Measurements from ENCODE around the gene SNX32.

SNX32 gene

DNA sequence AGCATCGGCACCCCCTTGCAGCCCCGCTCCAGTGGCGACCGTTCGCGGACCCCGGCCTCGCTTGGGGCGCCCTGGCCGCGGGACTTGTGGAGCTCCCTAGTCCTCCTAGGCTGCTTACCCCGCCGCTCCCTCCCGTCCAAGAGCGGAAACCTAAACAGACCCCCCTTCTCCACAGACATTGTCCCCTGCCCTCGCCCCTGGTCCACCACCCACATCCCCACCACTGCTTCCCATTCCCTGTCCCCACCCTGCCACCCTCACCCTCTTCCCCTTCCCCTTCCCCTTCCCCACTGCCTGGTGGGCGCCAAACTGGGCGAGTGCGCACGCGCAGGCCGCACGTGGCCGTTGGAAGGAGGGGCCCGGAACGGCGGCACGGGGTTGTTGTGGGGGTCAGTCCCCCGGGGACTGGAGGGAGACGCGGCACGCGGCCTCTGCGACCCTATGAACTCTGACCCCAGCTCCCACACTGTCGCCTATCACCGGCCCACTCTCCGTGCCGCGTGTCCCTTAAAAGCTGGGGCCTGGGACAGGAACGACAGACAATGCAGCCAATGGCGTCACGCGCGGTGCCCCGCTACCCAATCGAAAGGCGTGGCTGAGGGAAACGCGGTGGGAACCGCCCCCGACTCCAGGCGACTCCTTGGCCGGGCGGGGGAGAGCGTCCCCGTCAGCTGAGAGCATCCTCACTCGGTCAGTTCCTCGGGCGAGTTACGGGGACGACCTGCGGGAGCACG is at the start of gene SNX32:
Gene SNX32, plus strand, starts transcription at position 667 of the 734 bp plus-strand sequence. CDS start 103 bp downstream, outside the sequence.
- peak; percentile 93 for DNase-seq

- DNase-seq: no peak
Measured at GRCh38 chr11:65785319-65786007, 48.3 kb upstream of the SNX32 start.

DNA sequence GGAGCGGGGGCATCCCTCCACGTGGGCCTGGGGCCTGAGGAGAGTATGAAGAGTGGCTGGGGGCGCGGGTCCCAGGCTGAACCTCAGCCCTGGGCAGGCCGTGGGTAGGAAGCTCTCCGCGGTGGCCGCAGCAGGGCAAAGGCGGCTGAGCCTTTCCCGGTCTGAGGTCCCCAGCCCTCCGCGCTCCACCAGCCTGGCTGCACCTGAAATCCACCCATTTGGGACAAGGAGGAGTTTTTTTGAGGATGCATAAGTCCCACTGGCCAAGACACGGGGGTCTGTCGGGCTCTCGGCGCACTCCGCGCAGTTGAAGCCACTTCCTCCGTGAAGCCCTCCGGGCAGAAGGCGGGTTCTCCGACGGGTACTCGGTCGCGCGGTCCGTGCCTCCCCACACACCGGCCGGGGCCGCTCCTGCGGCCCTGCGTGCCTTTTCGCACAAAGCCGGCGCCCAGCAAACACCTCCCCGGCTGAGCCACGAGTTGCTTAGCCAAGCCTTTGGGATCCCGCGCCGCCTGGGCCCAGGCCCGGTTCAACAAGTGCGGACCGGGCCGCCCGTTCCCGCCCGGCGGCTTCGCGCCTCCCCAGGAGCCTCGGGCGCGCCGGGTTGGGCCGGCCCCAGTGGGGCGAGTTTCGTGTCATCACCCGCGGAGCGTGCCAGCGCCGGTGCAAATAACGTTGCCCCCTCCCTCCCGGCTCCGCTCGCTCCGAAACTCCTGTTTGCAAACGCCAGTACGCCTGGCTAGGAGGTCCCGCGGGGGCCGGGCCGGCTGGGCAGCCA is 47.6 kb upstream of the SNX32 start:
- DNase-seq: no peak

DNA sequence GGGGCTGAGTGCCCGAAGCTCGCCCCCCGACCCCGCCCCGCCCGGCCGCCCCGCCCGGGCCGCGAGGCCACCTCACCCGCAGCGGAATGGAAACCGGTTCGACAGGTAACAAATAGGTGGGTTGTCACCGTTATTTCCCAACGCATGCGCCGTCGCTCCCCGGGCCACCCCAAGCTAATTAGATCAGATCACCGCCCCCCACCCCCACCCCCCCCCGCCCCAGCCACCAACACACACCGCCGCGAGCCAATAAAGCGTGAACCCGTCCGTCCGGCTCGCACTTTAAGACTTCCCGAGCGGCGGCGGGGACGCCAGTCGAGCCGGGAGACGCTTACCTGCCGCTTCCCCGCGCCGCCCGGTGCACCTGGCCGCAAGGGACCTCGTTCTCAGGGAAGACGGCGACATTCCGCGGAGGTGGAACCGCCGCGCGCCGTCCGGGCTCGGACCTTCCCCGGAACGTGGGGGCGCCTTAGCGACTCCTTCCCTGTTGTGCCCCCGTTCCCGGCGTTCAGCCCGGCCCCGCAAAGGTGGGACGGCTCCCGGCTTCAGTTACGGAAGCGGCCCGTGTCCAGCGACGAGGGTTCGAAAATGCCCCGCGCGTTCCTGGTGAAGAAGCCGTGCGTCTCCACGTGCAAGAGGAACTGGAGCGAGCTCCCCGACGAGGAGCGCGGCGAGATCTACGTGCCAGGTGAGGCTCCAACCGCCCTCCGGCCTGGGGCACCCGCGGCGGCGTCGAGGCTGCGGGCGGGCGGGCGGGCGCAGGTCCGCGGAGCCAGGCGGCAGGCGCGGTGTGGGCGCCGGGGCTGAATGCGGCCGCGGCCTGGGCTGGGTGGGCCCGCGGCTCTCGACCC is 46.8 kb upstream of the SNX32 start, which contains the start of gene OVOL1:
Gene OVOL1, plus strand, starts transcription at position 278 of the 851 bp plus-strand sequence. Its CDS starts 311 bp downstream, at position 589.
- no peak for DNase-seq

- DNase-seq: no peak
Measured at GRCh38 chr11:65787649-65788622, 45.8 kb upstream of the SNX32 start.

GRCh38 chr11:65788821-65789220 is 44.9 kb upstream of the SNX32 start:
- DNase-seq: no peak

GRCh38 chr11:65789230-65790103 is 44.3 kb upstream of the SNX32 start:
- no peak for DNase-seq

GRCh38 chr11:65790104-65790901 is 43.5 kb upstream of the SNX32 start:
- DNase-seq: no peak

- no peak for DNase-seq
Measured at GRCh38 chr11:65790902-65791650, 42.7 kb upstream of the SNX32 start.

- DNase-seq: no peak
Measured at GRCh38 chr11:65791719-65792213, 42.0 kb upstream of the SNX32 start.

DNA sequence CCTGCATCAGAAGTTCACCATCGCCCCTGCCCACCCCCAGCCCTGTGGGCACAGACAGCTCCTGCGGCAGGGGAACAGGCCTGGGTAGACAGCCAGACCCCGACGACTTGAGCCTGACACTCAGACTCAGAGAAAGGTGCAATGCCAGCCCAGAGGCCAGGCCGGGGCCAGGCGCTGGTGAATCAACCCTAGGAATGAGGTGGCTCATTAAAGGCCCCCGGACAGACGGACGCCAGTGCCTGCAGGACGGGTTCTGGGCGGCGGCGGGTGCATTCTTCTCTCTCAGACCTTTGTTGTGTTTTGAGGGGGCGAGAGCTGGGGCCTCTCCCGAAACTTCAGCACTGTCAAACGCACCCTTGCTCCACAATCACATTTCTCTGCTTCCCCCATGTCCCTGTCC is 41.3 kb upstream of the SNX32 start:
- DNase-seq: no peak

- DNase-seq: no peak
Measured at GRCh38 chr11:65793144-65793581, 40.6 kb upstream of the SNX32 start.

DNA sequence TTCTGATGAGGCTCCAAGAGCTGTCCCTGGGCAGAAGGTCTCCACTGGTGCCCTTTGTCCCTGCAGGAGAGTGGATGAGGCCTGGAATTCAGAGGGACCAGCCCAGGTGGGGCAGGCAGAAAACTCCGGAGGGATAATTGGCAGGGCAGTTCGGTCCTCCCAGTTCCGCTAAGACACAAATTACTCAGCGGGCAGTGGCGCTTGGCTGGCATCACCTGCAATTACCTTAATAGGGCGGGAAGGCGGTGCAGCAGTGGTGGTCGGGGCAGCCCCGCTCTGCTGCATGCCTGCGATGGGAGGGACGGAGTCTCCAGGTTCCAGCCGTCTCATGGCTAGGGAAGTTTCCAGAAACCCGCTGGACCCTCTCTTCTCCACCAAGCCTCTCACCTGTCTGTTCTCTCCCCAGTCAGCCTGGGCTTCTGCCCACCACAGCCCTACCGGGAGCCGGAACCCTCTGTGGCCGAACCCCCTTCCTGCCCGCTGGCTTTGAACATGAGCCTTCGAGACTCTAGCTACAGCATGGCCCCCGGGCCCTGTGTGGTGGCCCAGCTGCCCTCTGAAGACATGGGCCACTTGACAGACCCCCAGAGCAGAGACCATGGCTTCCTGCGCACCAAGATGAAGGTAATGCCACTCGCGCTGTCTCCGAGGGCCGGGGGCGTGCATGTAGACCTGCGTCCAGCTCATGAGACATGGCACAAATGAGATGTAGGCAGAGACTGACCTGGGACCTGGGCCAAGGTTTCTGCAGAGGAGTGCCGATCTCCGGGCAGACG is 40.0 kb upstream of the SNX32 start:
- DNase-seq: no peak

- DNase-seq: no peak
Measured at GRCh38 chr11:65794570-65795510, 38.9 kb upstream of the SNX32 start.

DNA sequence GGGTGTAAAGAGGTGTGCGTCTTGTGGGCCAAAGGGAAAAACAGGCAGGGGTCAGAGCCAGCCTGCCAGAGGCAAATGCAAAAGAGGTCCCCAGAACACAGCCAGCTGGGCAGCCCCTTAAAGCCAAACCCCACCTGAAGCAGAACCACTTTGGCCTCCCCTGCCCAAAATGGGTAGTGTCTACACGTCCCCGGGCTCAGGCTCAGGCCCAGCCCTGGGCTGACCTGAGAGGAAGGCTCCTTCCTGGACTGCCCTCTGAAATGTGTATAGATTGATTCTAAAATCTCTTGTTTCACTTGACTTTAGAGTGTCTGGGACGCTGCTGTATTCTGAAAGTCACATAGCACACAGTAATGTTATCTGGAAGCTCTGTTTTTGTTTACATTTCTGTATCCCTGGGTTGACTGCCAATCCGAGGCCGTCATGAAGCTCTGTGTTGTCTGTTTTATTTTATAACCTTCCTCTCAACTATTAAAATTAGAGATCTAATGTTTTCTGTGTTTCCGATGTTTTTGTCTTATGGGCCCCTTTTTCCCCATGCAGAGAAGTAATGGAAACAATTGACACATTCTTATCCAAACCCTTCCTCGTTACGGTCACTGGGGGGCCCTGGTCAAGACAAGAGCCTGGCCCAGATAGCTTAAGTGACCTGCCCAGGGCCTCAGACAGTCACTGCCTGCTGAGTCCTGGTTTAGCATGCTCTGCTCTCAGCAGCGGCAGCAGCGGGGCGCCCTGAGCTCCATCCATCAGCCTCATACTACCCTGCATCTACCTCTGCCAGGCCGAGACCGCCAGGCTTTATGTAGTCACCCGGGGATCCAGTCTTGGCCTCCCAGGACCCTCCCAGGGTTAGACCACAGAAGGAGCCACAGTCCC is 36.8 kb upstream of the SNX32 start:
- no peak for DNase-seq

Data from fibroblast of skin of right biceps (primary cell).